Measurements from ENCODE around the gene ZNF106. TPM values are rescaled to one million over a fixed set of nuclear protein-coding genes. Genes with fewer than 3 reads are reported as not detected.

Gene ZNF106
- total RNA-seq, 1 donor from 2014 or later = 39.1 TPM

GRCh38 chr15:42482701-42483100 lies 8.2 kb downstream of the ZNF106 start:
- FAIRE-seq (no peak), DNase-seq (ENCODE audit: low spot score in 2 of 2) (no peak)

- FAIRE-seq = no peak
- DNase-seq (ENCODE audit: low spot score in 2 of 2) = no peak
These were observed 16.1 kb downstream of the ZNF106 start for GRCh38 chr15:42474827-42475226.

- FAIRE-seq (no peak), DNase-seq (ENCODE audit: low spot score in 2 of 2) (no peak)
These were observed 19.9 kb downstream of the ZNF106 start for GRCh38 chr15:42471002-42471401.

- FAIRE-seq (no peak), DNase-seq (ENCODE audit: low spot score in 2 of 2) (no peak)
These were observed 25.3 kb downstream of the ZNF106 start for GRCh38 chr15:42465520-42466259.

GRCh38 chr15:42461261-42461660 lies 29.7 kb downstream of the ZNF106 start:
- FAIRE-seq = no peak
- no peak for DNase-seq (ENCODE audit: low spot score in 2 of 2)

- DNase-seq (ENCODE audit: low spot score in 2 of 2) (peak in 1 of 2 donors; percentile 27), FAIRE-seq (no peak)
These were observed 33.2 kb downstream of the ZNF106 start for GRCh38 chr15:42457445-42458442.

- no peak for DNase-seq (ENCODE audit: low spot score in 2 of 2)
- FAIRE-seq = no peak
These were observed 34.0 kb downstream of the ZNF106 start for GRCh38 chr15:42456971-42457370.

- FAIRE-seq (no peak), DNase-seq (ENCODE audit: low spot score in 2 of 2) (no peak)
These were observed 34.4 kb downstream of the ZNF106 start for GRCh38 chr15:42456531-42456930.

- DNase-seq (ENCODE audit: low spot score in 2 of 2) (no peak), FAIRE-seq (no peak)
These were observed 37.1 kb downstream of the ZNF106 start for GRCh38 chr15:42453826-42454225.

GRCh38 chr15:42450425-42450790 lies 40.5 kb downstream of the ZNF106 start:
- DNase-seq (ENCODE audit: low spot score in 2 of 2) (no peak), FAIRE-seq (no peak)

- DNase-seq (ENCODE audit: low spot score in 2 of 2) = no peak
These were observed 41.0 kb downstream of the ZNF106 start for GRCh38 chr15:42449770-42450424.

GRCh38 chr15:42448281-42448680 lies 42.7 kb downstream of the ZNF106 start:
- FAIRE-seq = no peak

More at GRCh38 chr15:42449770-42450424, 41.0 kb downstream of the ZNF106 start:
- no peak for FAIRE-seq

GRCh38 chr15:42447599-42447998 lies 43.3 kb downstream of the ZNF106 start:
- FAIRE-seq (no peak), DNase-seq (ENCODE audit: low spot score in 2 of 2) (no peak)

More at GRCh38 chr15:42448281-42448680, 42.7 kb downstream of the ZNF106 start:
- no peak for DNase-seq (ENCODE audit: low spot score in 2 of 2)

- no peak for DNase-seq (ENCODE audit: low spot score in 2 of 2)
- no peak for FAIRE-seq
These were observed 45.4 kb downstream of the ZNF106 start for GRCh38 chr15:42445551-42445950.

- DNase-seq (ENCODE audit: low spot score in 2 of 2) (no peak), FAIRE-seq (no peak)
These were observed 46.4 kb downstream of the ZNF106 start for GRCh38 chr15:42444415-42445063.

GRCh38 chr15:42427429-42428223 lies 63.3 kb downstream of the ZNF106 start:
- DNase-seq (ENCODE audit: low spot score in 2 of 2) = no peak
- FAIRE-seq = no peak

GRCh38 chr15:42421376-42421775 lies 69.6 kb downstream of the ZNF106 start:
- FAIRE-seq (no peak), DNase-seq (ENCODE audit: low spot score in 2 of 2) (no peak)

GRCh38 chr15:42419369-42419768 lies 71.6 kb downstream of the ZNF106 start:
- no peak for DNase-seq (ENCODE audit: low spot score in 2 of 2)
- no peak for FAIRE-seq

- FAIRE-seq (no peak), DNase-seq (ENCODE audit: low spot score in 2 of 2) (no peak)
These were observed 77.0 kb downstream of the ZNF106 start for GRCh38 chr15:42413920-42414319.

- DNase-seq (ENCODE audit: low spot score in 2 of 2) (no peak), FAIRE-seq (no peak)
These were observed 79.1 kb downstream of the ZNF106 start for GRCh38 chr15:42411884-42412283.
